Endodermal cell (in vitro differentiated cells): ENCODE results near the gene ARRDC5. TPM values are rescaled to one million over a fixed set of nuclear protein-coding genes. Genes with fewer than 3 reads are reported as not detected.
"Not testable (repeated sequence)": the region's sequence is repeated elsewhere in the genome, so short reads cannot be mapped to it uniquely, and the experiment has no call there.

Experiments
- DNase-seq: peaks from one replicate; pipeline ENCODE4 v3.0.0-alpha.2; 2017
- H3K27ac ChIP-seq: 2 replicates; pipeline ENCODE4 v1.5.1; 2013; ENCODE audit warnings: mild to moderate bottlenecking, low read depth, low read length, moderate library complexity
- H3K27me3 ChIP-seq: 2 replicates; pipeline ENCODE4 v1.6.1; 2013; ENCODE audit warnings: mild to moderate bottlenecking, low read length, moderate library complexity; ENCODE audit not compliant: insufficient read depth, control insufficient read depth, poor library complexity, severe bottlenecking
- H3K36me3 ChIP-seq: 2 replicates; pipeline ENCODE4 v1.7.0; 2013; ENCODE audit warnings: mild to moderate bottlenecking, low read length, moderate library complexity; ENCODE audit not compliant: control insufficient read depth, insufficient read depth
- H3K4me1 ChIP-seq: one replicate; pipeline ENCODE4 v1.7.0; 2013; ENCODE audit warnings: low read length; ENCODE audit not compliant: control insufficient read depth, insufficient read depth
- H3K4me3 ChIP-seq: 2 replicates; pipeline ENCODE4 v1.5.1; 2013; ENCODE audit warnings: mild to moderate bottlenecking, low read length, moderate library complexity
- H3K9ac ChIP-seq: 2 replicates; pipeline ENCODE4 v1.6.1; 2013; ENCODE audit warnings: mild to moderate bottlenecking, low read length, moderate library complexity; ENCODE audit not compliant: poor library complexity, severe bottlenecking; ENCODE audit errors: extremely low read depth
- H3K9me3 ChIP-seq: 2 replicates; pipeline ENCODE4 v1.6.1; 2013; ENCODE audit warnings: mild to moderate bottlenecking, low read length, moderate library complexity; ENCODE audit not compliant: control insufficient read depth
- H3K27ac Mint-ChIP-seq: 2 replicates; pipeline ENCODE4 v1.8.0; 2020; ENCODE audit warnings: mixed read lengths
- H3K27me3 Mint-ChIP-seq: 2 replicates; pipeline ENCODE4 v1.8.0; 2021; ENCODE audit warnings: mild to moderate bottlenecking, mixed read lengths; ENCODE audit not compliant: insufficient read depth
- H3K36me3 Mint-ChIP-seq: 2 replicates; pipeline ENCODE4 v1.8.0; 2020; ENCODE audit warnings: low read depth, mixed read lengths
- H3K4me1 Mint-ChIP-seq: 2 replicates; pipeline ENCODE4 v1.8.0; 2020; ENCODE audit warnings: mixed read lengths
- H3K4me3 Mint-ChIP-seq: 2 replicates; pipeline ENCODE4 v1.8.0; 2020; ENCODE audit warnings: mild to moderate bottlenecking, moderate library complexity, mixed read lengths
- H3K9me3 Mint-ChIP-seq: 2 replicates; pipeline ENCODE4 v1.8.0; 2020; ENCODE audit warnings: mild to moderate bottlenecking, mixed read lengths
- WGBS, 2 experiments: methylation state at CpG; one replicate each; pipeline versions ENCODE4 v1.1.5 to v1.1.7; 2013; ENCODE audit warnings: missing lambda C conversion rate in 2 of 2, mixed read lengths in 1 of 2; ENCODE audit not compliant: insufficient coverage in 1 of 2, insufficient read length in 1 of 2; 5-methylcytosine and 5-hydroxymethylcytosine counted together
- total RNA-seq, 2 donors: library from RNA; stranded (reverse); fragmentation: NEBNext Ultra II Directional in 1 of 2; extraction: Animal tissue kit (Norgen Biotek cat#: 25700) in 1 of 2; gene quantifications; 2 replicates in 1 of 2; 3 replicates in 1 of 2; pipeline ENCODE4 v1.2.1, GENCODE V29; 2021
- TF ChIP-seq, protein P1 (sequence below): fragments of 200-600 bp; sonication (generic); conservative IDR thresholded peaks from 2 replicates; pipeline ENCODE4 v1.5.0; 2021; ENCODE audit warnings: antibody characterized with exemption, mild to moderate bottlenecking

ARRDC5 gene
- total RNA-seq, 2 donors from 2014 or later: not detected

GRCh38 chr19:4897146-4897545 lies 5.5 kb downstream of the ARRDC5 start:
- Histone ChIP-seq H3K9me3 (no peaks in the 10 kb centered on the region), H3K4me1 (no peaks in the 10 kb centered on the region), H3K27ac (no peak overlapping the region), H3K9ac (no peak overlapping the region), H3K27me3 (no peaks in the 10 kb centered on the region), H3K4me3 (no peak overlapping the region), H3K36me3 (no peaks in the 10 kb centered on the region)
- Mint-ChIP-seq H3K27ac (no peak overlapping the region), H3K27me3 (peaks cover 49% of the 10 kb centered on the region), H3K9me3 (no peaks in the 10 kb centered on the region), H3K36me3 (no peaks in the 10 kb centered on the region), H3K4me3 (no peak overlapping the region), H3K4me1 (no peaks in the 10 kb centered on the region)
- TF ChIP-seq, protein P1, sequence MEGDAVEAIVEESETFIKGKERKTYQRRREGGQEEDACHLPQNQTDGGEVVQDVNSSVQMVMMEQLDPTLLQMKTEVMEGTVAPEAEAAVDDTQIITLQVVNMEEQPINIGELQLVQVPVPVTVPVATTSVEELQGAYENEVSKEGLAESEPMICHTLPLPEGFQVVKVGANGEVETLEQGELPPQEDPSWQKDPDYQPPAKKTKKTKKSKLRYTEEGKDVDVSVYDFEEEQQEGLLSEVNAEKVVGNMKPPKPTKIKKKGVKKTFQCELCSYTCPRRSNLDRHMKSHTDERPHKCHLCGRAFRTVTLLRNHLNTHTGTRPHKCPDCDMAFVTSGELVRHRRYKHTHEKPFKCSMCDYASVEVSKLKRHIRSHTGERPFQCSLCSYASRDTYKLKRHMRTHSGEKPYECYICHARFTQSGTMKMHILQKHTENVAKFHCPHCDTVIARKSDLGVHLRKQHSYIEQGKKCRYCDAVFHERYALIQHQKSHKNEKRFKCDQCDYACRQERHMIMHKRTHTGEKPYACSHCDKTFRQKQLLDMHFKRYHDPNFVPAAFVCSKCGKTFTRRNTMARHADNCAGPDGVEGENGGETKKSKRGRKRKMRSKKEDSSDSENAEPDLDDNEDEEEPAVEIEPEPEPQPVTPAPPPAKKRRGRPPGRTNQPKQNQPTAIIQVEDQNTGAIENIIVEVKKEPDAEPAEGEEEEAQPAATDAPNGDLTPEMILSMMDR: no peak
- no peak for DNase-seq
- 89 to 94% methylated on average over 6 to 7 of the region's 7 CpGs for WGBS, 2 experiments

- H3K27ac Mint-ChIP-seq: no peak overlapping the region
- WGBS, 2 experiments: 95 to 100% methylated on average over 1 to 2 of the region's 3 CpGs
- H3K27me3 ChIP-seq: no peaks in the 10 kb centered on the region
Observed at GRCh38 chr19:4896372-4896771, 6.3 kb downstream of the ARRDC5 start.

GRCh38 chr19:4892962-4893361 lies 9.7 kb downstream of the ARRDC5 start:
- not testable (repeated sequence) for H3K4me1 Mint-ChIP-seq, H3K4me3 ChIP-seq, H3K4me1 ChIP-seq, H3K4me3 Mint-ChIP-seq, H3K36me3 ChIP-seq, H3K36me3 Mint-ChIP-seq, H3K27ac ChIP-seq, H3K27me3 ChIP-seq, H3K9me3 Mint-ChIP-seq, H3K27ac Mint-ChIP-seq, DNase-seq, H3K9ac ChIP-seq, H3K9me3 ChIP-seq
- peaks cover 66% of the 10 kb centered on the region for H3K27me3 Mint-ChIP-seq
- 81 to 90% methylated on average over 3 to 6 of the region's 11 CpGs for WGBS, 2 experiments

More at GRCh38 chr19:4896372-4896771, 6.3 kb downstream of the ARRDC5 start:
- no peaks in the 10 kb centered on the region for H3K9me3 ChIP-seq
- Mint-ChIP-seq H3K4me3 (no peak overlapping the region), H3K27me3 (peaks cover 53% of the 10 kb centered on the region), H3K4me1 (no peaks in the 10 kb centered on the region), H3K36me3 (no peaks in the 10 kb centered on the region), H3K9me3 (no peaks in the 10 kb centered on the region)
- H3K9ac ChIP-seq: no peak overlapping the region
- DNase-seq: no peak
- no peak overlapping the region for H3K27ac ChIP-seq
- H3K4me1 ChIP-seq: no peaks in the 10 kb centered on the region
- no peak overlapping the region for H3K4me3 ChIP-seq
- H3K36me3 ChIP-seq: no peaks in the 10 kb centered on the region
- TF ChIP-seq, protein P1: no peak

DNA sequence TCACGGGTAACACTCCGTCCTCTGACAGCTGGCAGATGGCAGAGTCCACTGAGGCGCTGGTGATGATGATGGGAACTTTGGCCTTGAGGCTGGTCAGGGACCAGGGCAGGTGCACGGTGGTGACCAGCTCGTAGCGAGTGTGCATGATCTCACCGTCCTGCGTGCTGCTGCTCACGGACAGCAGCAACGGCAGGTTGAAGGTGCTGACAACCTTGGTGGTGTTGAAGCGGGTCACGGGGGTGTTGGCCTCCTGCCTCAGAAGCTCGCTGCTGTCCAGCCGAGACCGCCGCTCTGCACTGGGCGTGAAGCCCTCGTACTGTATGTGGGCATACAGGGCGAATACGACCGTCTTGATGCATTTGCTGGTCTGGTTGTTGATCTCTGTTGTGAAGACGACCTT lies 11.6 kb downstream of the ARRDC5 start:
- Mint-ChIP-seq H3K36me3 (no peaks in the 10 kb centered on the region), H3K4me3 (no peak overlapping the region), H3K27me3 (peaks cover 55% of the 10 kb centered on the region), H3K27ac (no peak overlapping the region), H3K4me1 (no peaks in the 10 kb centered on the region), H3K9me3 (no peaks in the 10 kb centered on the region)
- Histone ChIP-seq H3K9ac (no peak overlapping the region), H3K9me3 (no peaks in the 10 kb centered on the region), H3K4me3 (no peak overlapping the region), H3K36me3 (no peaks in the 10 kb centered on the region), H3K27me3 (no peaks in the 10 kb centered on the region), H3K27ac (no peak overlapping the region), H3K4me1 (no peaks in the 10 kb centered on the region)
- no peak for DNase-seq
- TF ChIP-seq, protein P1: no peak
- 95 to 96% methylated on average over 18 to 22 of the region's 22 CpGs for WGBS, 2 experiments
